Islet precursor cell (in vitro differentiated cells): ENCODE results near the gene LPO.
A peak's percentile ranks its signal among the peaks of the same experiment; 100 is the strongest.

Experiments used
- DNase-seq: peaks from one replicate; pipeline ENCODE4 v3.0.0-alpha.2; 2018

LPO gene

GRCh38 chr17:58279016-58279711 lies 40.8 kb downstream of the LPO start:
- no peak for DNase-seq

GRCh38 chr17:58279736-58280479 lies 41.5 kb downstream of the LPO start:
- DNase-seq = no peak

- no peak for DNase-seq
Observed at GRCh38 chr17:58280480-58281217, 42.3 kb downstream of the LPO start, which contains the start of gene MPO. Gene MPO, minus strand, starts transcription at chr17:58280935. Its CDS starts 177 bp downstream, at chr17:58280758.

GRCh38 chr17:58281511-58282011 lies 43.2 kb downstream of the LPO start:
- DNase-seq = no peak

GRCh38 chr17:58282442-58282841 lies 44.1 kb downstream of the LPO start:
- DNase-seq = no peak

- DNase-seq = no peak
Observed at GRCh38 chr17:58283674-58284612, 45.6 kb downstream of the LPO start.

- DNase-seq = no peak
Observed at GRCh38 chr17:58284613-58285421, 46.4 kb downstream of the LPO start.

GRCh38 chr17:58285422-58285810 lies 47.0 kb downstream of the LPO start:
- DNase-seq = no peak

GRCh38 chr17:58289869-58290268 lies 51.5 kb downstream of the LPO start:
- no peak for DNase-seq

- no peak for DNase-seq
Observed at GRCh38 chr17:58291246-58291645, 52.9 kb downstream of the LPO start.

- peak; percentile 19 for DNase-seq
Observed at GRCh38 chr17:58294034-58294433, 55.6 kb downstream of the LPO start.

- DNase-seq = peak; percentile 32
Observed at GRCh38 chr17:58300336-58300735, 62.0 kb downstream of the LPO start.

- DNase-seq = peak; percentile 43
Observed at GRCh38 chr17:58301504-58302150, 63.2 kb downstream of the LPO start.

GRCh38 chr17:58302171-58302918 lies 64.0 kb downstream of the LPO start:
- peak; percentile 50 for DNase-seq

- peak; percentile 52 for DNase-seq
Observed at GRCh38 chr17:58302919-58303585, 64.7 kb downstream of the LPO start.

GRCh38 chr17:58303971-58304749 lies 65.8 kb downstream of the LPO start:
- DNase-seq = peak; percentile 85

GRCh38 chr17:58304750-58305486 lies 66.5 kb downstream of the LPO start:
- DNase-seq = peak; percentile 51

GRCh38 chr17:58305626-58306025 lies 67.2 kb downstream of the LPO start:
- DNase-seq = peak; percentile 56
